ENCODE results near the gene SLC24A3. TPM values are rescaled to one million over a fixed set of nuclear protein-coding genes. Genes with fewer than 3 reads are reported as not detected.

Gene SLC24A3
- total RNA-seq, 3 donors from 2014 or later: 4.3 to 34.9 (median 5.7) TPM

GRCh38 chr20:19616620-19617019 lies 404.2 kb downstream of the SLC24A3 start:
- ATAC-seq: no peak
- no peaks in the 10 kb centered on the region for H3K36me3 ChIP-seq (ENCODE audit: low read depth)
- H3K4me1 ChIP-seq (ENCODE audit: low read depth): no peaks in the 10 kb centered on the region
- intact Hi-C loops (cut with DNase I, micrococcal nuclease): no loop called here
- no peak for DNase-seq
- H3K9me3 ChIP-seq: no peaks in the 10 kb centered on the region
- H3K4me3 ChIP-seq: no peak overlapping the region
- TF ChIP-seq, protein P1, sequence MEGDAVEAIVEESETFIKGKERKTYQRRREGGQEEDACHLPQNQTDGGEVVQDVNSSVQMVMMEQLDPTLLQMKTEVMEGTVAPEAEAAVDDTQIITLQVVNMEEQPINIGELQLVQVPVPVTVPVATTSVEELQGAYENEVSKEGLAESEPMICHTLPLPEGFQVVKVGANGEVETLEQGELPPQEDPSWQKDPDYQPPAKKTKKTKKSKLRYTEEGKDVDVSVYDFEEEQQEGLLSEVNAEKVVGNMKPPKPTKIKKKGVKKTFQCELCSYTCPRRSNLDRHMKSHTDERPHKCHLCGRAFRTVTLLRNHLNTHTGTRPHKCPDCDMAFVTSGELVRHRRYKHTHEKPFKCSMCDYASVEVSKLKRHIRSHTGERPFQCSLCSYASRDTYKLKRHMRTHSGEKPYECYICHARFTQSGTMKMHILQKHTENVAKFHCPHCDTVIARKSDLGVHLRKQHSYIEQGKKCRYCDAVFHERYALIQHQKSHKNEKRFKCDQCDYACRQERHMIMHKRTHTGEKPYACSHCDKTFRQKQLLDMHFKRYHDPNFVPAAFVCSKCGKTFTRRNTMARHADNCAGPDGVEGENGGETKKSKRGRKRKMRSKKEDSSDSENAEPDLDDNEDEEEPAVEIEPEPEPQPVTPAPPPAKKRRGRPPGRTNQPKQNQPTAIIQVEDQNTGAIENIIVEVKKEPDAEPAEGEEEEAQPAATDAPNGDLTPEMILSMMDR (IDR thresholded peaks at IDR 0.05): no peak

DNA sequence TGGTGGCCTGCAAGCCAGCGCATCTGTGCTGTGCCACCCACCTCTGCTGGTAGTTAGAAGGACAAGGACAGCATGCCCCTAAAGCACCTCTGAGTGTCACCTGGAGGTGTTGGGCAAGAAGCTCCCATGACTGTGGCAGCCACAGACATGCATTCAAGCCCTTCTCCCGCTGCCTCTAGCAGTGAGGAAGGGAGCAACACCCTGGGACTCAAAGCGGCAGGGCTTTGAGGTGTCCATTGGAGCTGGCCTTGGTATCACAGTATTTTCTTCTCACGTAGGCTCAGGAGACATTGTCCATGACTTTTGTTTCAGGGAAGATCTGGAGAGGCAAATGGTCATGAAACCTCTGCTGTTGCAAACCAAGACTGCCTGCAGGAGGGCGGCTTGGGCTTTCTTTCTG lies 404.8 kb downstream of the SLC24A3 start:
- DNase-seq: no peak

DNA sequence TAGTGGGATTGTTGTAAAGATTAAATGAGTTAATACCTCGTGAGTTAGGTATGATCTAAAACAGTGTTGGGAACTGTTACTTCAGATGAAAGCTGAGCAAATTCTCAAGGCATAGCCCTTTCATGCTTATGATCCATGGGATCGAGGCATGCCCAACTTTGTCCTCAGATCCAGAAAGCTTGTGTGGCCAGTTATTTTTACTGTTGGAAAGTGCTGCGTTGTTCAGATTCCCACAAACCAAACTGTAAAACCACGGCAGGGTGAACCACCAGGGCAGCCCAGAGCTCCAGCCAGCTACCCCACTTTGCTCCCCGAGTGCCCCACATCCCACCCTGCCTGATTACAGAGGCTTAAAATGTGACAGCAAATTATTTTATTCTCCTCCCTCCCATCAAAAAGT lies 406.3 kb downstream of the SLC24A3 start:
- Histone ChIP-seq H3K4me1 (ENCODE audit: low read depth) (no peaks in the 10 kb centered on the region), H3K36me3 (ENCODE audit: low read depth) (no peaks in the 10 kb centered on the region), H3K4me3 (no peak overlapping the region), H3K9me3 (no peaks in the 10 kb centered on the region)
- no peak for ATAC-seq
- TF ChIP-seq, protein P1 (IDR thresholded peaks at IDR 0.05): no peak
- intact Hi-C loops (cut with DNase I, micrococcal nuclease): no loop called here
- DNase-seq: no peak

More for the DNA sequence above, 404.8 kb downstream of the SLC24A3 start:
- no peaks in the 10 kb centered on the region for H3K4me1 ChIP-seq (ENCODE audit: low read depth)
- intact Hi-C loops (cut with DNase I, micrococcal nuclease): no loop called here
- no peak for ATAC-seq
- no peaks in the 10 kb centered on the region for H3K9me3 ChIP-seq
- no peaks in the 10 kb centered on the region for H3K36me3 ChIP-seq (ENCODE audit: low read depth)
- H3K4me3 ChIP-seq: no peak overlapping the region
- TF ChIP-seq, protein P1 (IDR thresholded peaks at IDR 0.05): no peak

DNA sequence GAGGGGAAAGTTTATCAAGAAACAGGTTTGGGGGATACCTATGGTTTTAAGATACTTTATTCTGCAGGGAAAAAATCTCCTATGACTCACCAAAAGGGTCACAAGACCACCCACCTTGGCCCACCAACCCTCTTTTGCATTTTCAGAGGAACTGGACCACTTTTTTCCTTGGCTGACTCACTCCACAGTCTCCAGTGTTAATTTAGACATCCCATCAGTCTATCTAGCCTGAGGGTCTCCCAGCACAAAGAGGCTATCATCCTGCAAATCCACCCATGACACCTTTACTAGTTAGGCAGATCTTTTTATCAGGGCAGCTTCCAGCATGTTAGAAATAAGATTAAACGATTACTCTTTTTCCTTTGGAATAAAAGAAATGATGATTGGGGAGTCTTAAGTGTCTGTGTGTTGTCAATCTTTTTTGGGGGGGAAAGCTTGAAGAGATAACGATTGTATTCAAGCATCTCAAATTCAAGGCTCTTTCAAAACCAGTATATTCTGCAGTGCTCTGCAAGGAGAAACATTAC lies 407.5 kb downstream of the SLC24A3 start:
- intact Hi-C loops (cut with DNase I, micrococcal nuclease): no loop called here
- Histone ChIP-seq H3K36me3 (ENCODE audit: low read depth) (no peaks in the 10 kb centered on the region), H3K4me1 (ENCODE audit: low read depth) (no peaks in the 10 kb centered on the region), H3K4me3 (no peak overlapping the region), H3K9me3 (no peaks in the 10 kb centered on the region)
- ATAC-seq (no peak), DNase-seq (no peak)
- TF ChIP-seq, protein P1 (IDR thresholded peaks at IDR 0.05): no peak

- intact Hi-C loops (cut with DNase I, micrococcal nuclease): no loop called here
- H3K9me3 ChIP-seq: no peaks in the 10 kb centered on the region
- ATAC-seq (no peak), DNase-seq (no peak)
- no peak overlapping the region for H3K4me3 ChIP-seq
- no peaks in the 10 kb centered on the region for H3K36me3 ChIP-seq (ENCODE audit: low read depth)
- TF ChIP-seq, protein P1 (IDR thresholded peaks at IDR 0.05): no peak
- no peaks in the 10 kb centered on the region for H3K4me1 ChIP-seq (ENCODE audit: low read depth)
These were observed 408.0 kb downstream of the SLC24A3 start for GRCh38 chr20:19620446-19620845.

DNA sequence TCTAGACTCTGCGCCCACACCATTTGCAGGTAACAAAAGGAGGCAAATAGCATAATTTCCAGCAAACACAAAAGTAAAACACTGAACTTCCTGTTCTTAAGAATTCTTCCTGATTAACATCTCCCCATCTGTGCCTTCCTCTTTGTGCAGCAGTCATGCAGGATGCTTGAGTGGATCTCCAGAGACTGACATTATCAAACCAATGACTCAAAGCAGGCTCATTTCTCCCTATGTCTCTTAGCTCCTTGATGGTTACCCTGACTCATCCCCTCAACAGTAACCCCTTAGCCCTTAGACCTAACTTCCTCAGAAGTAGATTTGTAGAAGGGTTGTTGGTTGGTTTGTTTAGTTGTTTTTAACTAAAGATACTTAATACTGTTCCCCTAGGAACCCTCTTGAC lies 408.6 kb downstream of the SLC24A3 start:
- intact Hi-C loops (cut with DNase I, micrococcal nuclease): no loop called here
- H3K9me3 ChIP-seq: no peaks in the 10 kb centered on the region
- H3K36me3 ChIP-seq (ENCODE audit: low read depth): no peaks in the 10 kb centered on the region
- H3K4me1 ChIP-seq (ENCODE audit: low read depth): no peaks in the 10 kb centered on the region
- TF ChIP-seq, protein P1 (IDR thresholded peaks at IDR 0.05): no peak
- no peak for DNase-seq
- no peak for ATAC-seq
- no peak overlapping the region for H3K4me3 ChIP-seq
